K562 (cell line): ENCODE results near the gene SCAPER. TPM values are rescaled to one million over a fixed set of nuclear protein-coding genes. Genes with fewer than 3 reads are reported as not detected.

Experiments
- ATAC-seq: fragments of 200-7000 bp; cut with Tn5 transposase; 3 replicates; pipeline ENCODE4 v1.9.1; 2020; ENCODE audit warnings: moderate library complexity
- BruUV-seq: library from RNA; stranded (reverse); fragments of 400-500 nt; replicated peaks from 2 replicates; lab custom pipeline; 2021; lab: Mats Ljungman, UMichigan
- CTCF ChIA-PET: fragments of 300-600 bp; formaldehyde crosslinking; extraction: SDS; loops from one replicate; lab custom pipeline; 2021; ENCODE audit warnings: low intra/inter-chr PET ratio; lab: Yijun Ruan, JAX
- POLR2A ChIA-PET: fragments of 300-600, 350-650 bp; sonication (Branson Sonifier 250); formaldehyde crosslinking; extraction: SDS; loops from one replicate; lab custom pipeline; 2021; ENCODE audit warnings: antibody characterized with exemption, inconsistent platforms; lab: Yijun Ruan, JAX
- DNase-seq, 4 experiments: peaks; one replicate each; pipeline versions ENCODE4 v3.0.0 to v3.0.0-alpha.2; 2011 to 2018; ENCODE audit warnings: low spot score in 3 of 4, mixed read lengths in 3 of 4; ENCODE audit errors: extremely low read depth in 1 of 4
- FAIRE-seq: peaks from 2 replicates; lab custom pipeline; 2011; peaks lifted over from hg19 to GRCh38; lab: Jason Lieb, UNC
- H2AFZ ChIP-seq: 2 replicates; pipeline ENCODE4 v1.6.0; 2011; ENCODE audit warnings: low read depth, low read length, control low read depth, inconsistent platforms
- H3K27ac ChIP-seq: fragments of 200-600 bp; 3 replicates; pipeline ENCODE4 v1.8.0; 2011; ENCODE audit warnings: low read depth, mild to moderate bottlenecking, control low read depth, inconsistent platforms, low read length, moderate library complexity, mixed read lengths; ENCODE audit errors: extremely low read depth
- H3K27me3 ChIP-seq, 2 experiments: fragments of 300-600 bp in 1 of 2; 2 replicates in 1 of 2; 3 replicates in 1 of 2; pipeline versions ENCODE4 v1.6.0 to v1.8.0; 2011; ENCODE audit warnings: inconsistent platforms in 2 of 2, low read length in 2 of 2, mild to moderate bottlenecking in 1 of 2, mixed read lengths in 1 of 2, moderate library complexity in 1 of 2; ENCODE audit not compliant: control insufficient read depth in 2 of 2, insufficient read depth in 2 of 2
- H3K36me3 ChIP-seq: fragments of 300-600 bp; 3 replicates; pipeline ENCODE4 v1.8.0; 2011; ENCODE audit warnings: mild to moderate bottlenecking, low read length, inconsistent platforms; ENCODE audit not compliant: control insufficient read depth, insufficient read depth
- H3K4me1 ChIP-seq, 2 experiments: fragments of 200-600 bp in 1 of 2; replicated peaks in 1 of 2; 2 replicates in 1 of 2; 3 replicates in 1 of 2; pipeline versions ENCODE4 v1.5.1 to v1.8.0; 2011; ENCODE audit warnings: inconsistent platforms in 2 of 2, low read length in 2 of 2, mild to moderate bottlenecking in 1 of 2, mixed read lengths in 1 of 2, moderate library complexity in 1 of 2; ENCODE audit not compliant: control insufficient read depth in 2 of 2, insufficient read depth in 2 of 2
- H3K4me2 ChIP-seq: 2 replicates; pipeline ENCODE4 v1.6.1; 2011; ENCODE audit warnings: low read length, control low read depth, inconsistent platforms, mixed read lengths; ENCODE audit not compliant: insufficient read depth
- H3K4me3 ChIP-seq: fragments of 200-600 bp; sonication (generic), shearing (Covaris generic); 2 replicates; pipeline ENCODE4 v1.5.1; 2016; ENCODE audit warnings: control low read depth, inconsistent platforms
- H3K79me2 ChIP-seq: fragments of 200-600 bp; 3 replicates; pipeline ENCODE4 v1.8.0; 2011; ENCODE audit warnings: low read length, inconsistent platforms; ENCODE audit not compliant: control insufficient read depth, insufficient read depth
- H3K9ac ChIP-seq, 2 experiments: 2 replicates each; pipeline versions ENCODE4 v1.6.0 to v1.6.1; 2011; ENCODE audit warnings: low read depth in 2 of 2, low read length in 2 of 2, control low read depth in 1 of 2, inconsistent platforms in 1 of 2, mild to moderate bottlenecking in 1 of 2, mixed read lengths in 1 of 2; ENCODE audit not compliant: insufficient read depth in 1 of 2
- H3K9me1 ChIP-seq: one replicate; pipeline ENCODE4 v1.6.0; 2011; ENCODE audit warnings: inconsistent platforms, mild to moderate bottlenecking, low read length, moderate library complexity; ENCODE audit not compliant: control insufficient read depth, insufficient read depth
- H3K9me3 ChIP-seq: replicated peaks from 2 replicates; pipeline ENCODE4 v1.5.1; 2011; ENCODE audit warnings: low read depth, low read length, inconsistent platforms; ENCODE audit not compliant: control insufficient read depth, insufficient read depth
- H4K20me1 ChIP-seq: replicated peaks from 2 replicates; pipeline ENCODE4 v1.6.1; 2011; ENCODE audit warnings: low read length, inconsistent platforms, mixed read lengths; ENCODE audit not compliant: control insufficient read depth, insufficient read depth
- ARNT ChIP-seq, 2 experiments: fragments of 450-650 bp; IDR thresholded peaks; 2 replicates each; pipeline ENCODE4 v1.6.1; 2016; ENCODE audit warnings: mild to moderate bottlenecking in 1 of 2
- CBFA2T2 ChIP-seq: fragments of 450-650 bp; conservative IDR thresholded peaks from 2 replicates; pipeline ENCODE4 v1.6.1; 2017; ENCODE audit warnings: mild to moderate bottlenecking
- CREM ChIP-seq: IDR thresholded peaks from 2 replicates; pipeline ENCODE4 v1.6.1; 2014; ENCODE audit warnings: antibody characterized with exemption, low read depth
- DDX20 ChIP-seq: fragments of 450-650 bp; IDR thresholded peaks from 2 replicates; pipeline ENCODE4 v1.6.1; 2016; ENCODE audit warnings: missing genetic modification characterization, low read depth, mild to moderate bottlenecking, missing compliant biosample characterization, moderate library complexity
- HCFC1 ChIP-seq: IDR thresholded peaks from 2 replicates; pipeline ENCODE4 v1.6.1; 2012; ENCODE audit warnings: low read depth, low read length, improper control_type of control experiment
- MIER1 ChIP-seq: fragments of 450-650 bp; IDR thresholded peaks from 2 replicates; pipeline ENCODE4 v1.6.1; 2016; ENCODE audit warnings: antibody characterized with exemption, mild to moderate bottlenecking, low read depth
- PRDM10 ChIP-seq: fragments of 450-650 bp; IDR thresholded peaks from 2 replicates; pipeline ENCODE4 v1.6.1; 2018; ENCODE audit not compliant: partially characterized antibody
- REST ChIP-seq, 2 experiments: fragments of 450-650 bp; formaldehyde crosslinking in 1 of 2; IDR thresholded peaks; 2 replicates each; pipeline versions ENCODE4 v1.4.0 to v1.6.1; 2014 to 2020; ENCODE audit warnings: mild to moderate bottlenecking in 2 of 2, borderline replicate concordance in 1 of 2, low read depth in 1 of 2
- ZNF324 ChIP-seq: fragments of 250-450 bp; sonication (Bioruptor Pico); IDR thresholded peaks from 2 replicates; pipeline ENCODE4 v1.4.0; 2020; ENCODE audit warnings: mild to moderate bottlenecking
- ZNF436 ChIP-seq: fragments of 250-450, 450-650 bp; sonication (Bioruptor Pico); formaldehyde crosslinking; IDR thresholded peaks from 2 replicates; pipeline ENCODE4 v1.7.0; 2020; ENCODE audit warnings: mild to moderate bottlenecking
- WGBS: fragments of 100-300 bp; shearing (Covaris generic); methylation state at CpG from one replicate; pipeline ENCODE4 v1.1.6; 2016; ENCODE audit warnings: low coverage, mixed read lengths; ENCODE audit not compliant: insufficient coverage; ENCODE audit errors: missing lambda C conversion rate; 5-methylcytosine and 5-hydroxymethylcytosine counted together
- in situ Hi-C: fragments of 300-500 bp; cut with MboI; formaldehyde crosslinking; loops from 4 replicates; pipeline ENCODE4 v1.15.0; 2018; ENCODE audit warnings: inconsistent platforms, mixed read lengths
- intact Hi-C: fragments of 100-400 bp; cut with micrococcal nuclease; formaldehyde crosslinking; loops from 2 replicates; pipeline ENCODE4 v1.14.2; 2022
- polyA plus RNA-seq, 8 experiments: library from polyadenylated mRNA; depleted of rRNA in 4 of 8; stranded (reverse) in 5 of 8; unstranded in 3 of 8; fragments of >200 nt; fragmentation: Nextera tagmentation in 2 of 8; fragmentation: Illumina TruSeq in 1 of 8; extraction: Ambion mirVana in 2 of 8; extraction: Trizol in 1 of 8; gene quantifications; 2 replicates each; pipeline versions ENCODE4 v1.2.1 to v1.2.3, GENCODE V29; 2011 to 2014; ENCODE audit warnings: inconsistent platforms in 1 of 8, missing spikeins in 1 of 8
- total RNA-seq, 7 experiments: library from RNA; depleted of rRNA in 6 of 7; stranded (reverse); fragments of >200 nt in 6 of 7; fragmentation: Illumina TruSeq in 2 of 7; extraction: Trizol in 2 of 7; gene quantifications; 2 replicates each; pipeline versions ENCODE4 v1.2.1 to v1.2.3, GENCODE V29; 2011 to 2021; ENCODE audit warnings: low replicate concordance in 1 of 7

The SCAPER gene
- total and polyA plus RNA-seq, 9 of the 15 experiments (the other 6 are each of a cell fraction or from before 2014, with no cell fraction given) = 1.3 to 5.7 (median 3.2) TPM

GRCh38 chr15:76776480-76776879 lies 128.7 kb downstream of the SCAPER start:
- ATAC-seq (no peak), DNase-seq (no peak), FAIRE-seq (no peak)
- in situ Hi-C loops = no loop called here
- no peaks in the 10 kb centered on the region for H3K9me1 ChIP-seq
- H3K79me2 ChIP-seq = no peaks in the 10 kb centered on the region
- no peaks in the 10 kb centered on the region for H3K4me1 ChIP-seq
- 0% methylated on average over 1 of the region's 1 CpG for WGBS
- H3K9me3 ChIP-seq = no peaks in the 10 kb centered on the region
- no peaks in the 10 kb centered on the region for H4K20me1 ChIP-seq
- H2AFZ ChIP-seq = no peak overlapping the region
- H3K27me3 ChIP-seq = no peaks in the 10 kb centered on the region
- no peak overlapping the region for H3K27ac ChIP-seq
- ChIA-PET CTCF (no interaction called here), POLR2A (interaction anchor here (0.7 kb wide), 1 partner anchor 495 kb away, joined by 3 read pairs; no protein-coding TSS in a partner anchor)
- H3K4me3 ChIP-seq = no peak overlapping the region
- TF ChIP-seq PRDM10 = no peak
- no peak for TF ChIP-seq CBFA2T2
- TF ChIP-seq REST (IDR thresholded peaks at IDR 0.05; ENCODE audit: borderline replicate concordance) = no peak
- no peak for TF ChIP-seq REST (CRISPR knock-in tag; IDR thresholded peaks at IDR 0.05; ENCODE audit: low read depth)
- no peak for TF ChIP-seq ZNF324 (CRISPR knock-in tag)
- no peak for TF ChIP-seq ZNF436 (CRISPR knock-in tag)
- no peak for TF ChIP-seq DDX20 (tag)
- TF ChIP-seq HCFC1 = no peak
- no peak for TF ChIP-seq CREM
- no peak for TF ChIP-seq ARNT (IDR thresholded peaks at IDR 0.05)
- TF ChIP-seq MIER1 = no peak
- no peak overlapping the region for H3K4me2 ChIP-seq
- intact Hi-C loops = no loop called here
- H3K9ac ChIP-seq = no peak overlapping the region
- BruUV-seq = no TSS peak
- H3K36me3 ChIP-seq = no peaks in the 10 kb centered on the region
